HG03196 (cell line): ENCODE measurements around the gene KLF18.
"Not testable (repeated sequence)": the region's sequence is repeated elsewhere in the genome, so short reads cannot be mapped to it uniquely, and the experiment has no call there.

Source experiments
- ATAC-seq: cut with Tn5 transposase; IDR thresholded peaks from one replicate; pipeline ENCODE4 v1.9.1; 2021; ENCODE audit not compliant: unreplicated experiment

KLF18 gene

GRCh38 chr1:44141531-44141930 lies at the start of gene KLF18:
TSS of gene KLF18 (minus strand) at chr1:44141631. CDS start at chr1:44141631, 0 bp downstream.
- no peak for ATAC-seq

- ATAC-seq, result no peak
These were observed 33.2 kb upstream of the KLF18 start for GRCh38 chr1:44174630-44175029.

GRCh38 chr1:44170281-44170823 lies 28.9 kb upstream of the KLF18 start:
- no peak for ATAC-seq

GRCh38 chr1:44168520-44169098 lies 27.2 kb upstream of the KLF18 start:
- no peak for ATAC-seq

GRCh38 chr1:44161546-44161945 lies 20.1 kb upstream of the KLF18 start:
- ATAC-seq, result no peak

GRCh38 chr1:44158871-44159270 lies 17.4 kb upstream of the KLF18 start:
- no peak for ATAC-seq

GRCh38 chr1:44157903-44158302 lies 16.5 kb upstream of the KLF18 start:
- no peak for ATAC-seq

- no peak for ATAC-seq
These were observed 12.6 kb upstream of the KLF18 start for GRCh38 chr1:44154049-44154448.

GRCh38 chr1:44152692-44153091 lies 11.3 kb upstream of the KLF18 start:
- ATAC-seq, result no peak

GRCh38 chr1:44151808-44152207 lies 10.4 kb upstream of the KLF18 start:
- ATAC-seq, result no peak

GRCh38 chr1:44151332-44151731 lies 9.9 kb upstream of the KLF18 start:
- no peak for ATAC-seq

GRCh38 chr1:44147582-44147981 lies 6.2 kb upstream of the KLF18 start:
- ATAC-seq, result no peak

- no peak for ATAC-seq
These were observed 5.3 kb upstream of the KLF18 start for GRCh38 chr1:44146536-44147361.

- ATAC-seq, result no peak
These were observed 3.7 kb upstream of the KLF18 start for GRCh38 chr1:44144962-44145756.

- ATAC-seq, result not testable (repeated sequence)
These were observed 1.9 kb downstream of the KLF18 start for GRCh38 chr1:44139565-44139964.

GRCh38 chr1:44138239-44138638 lies 3.2 kb downstream of the KLF18 start:
- no peak for ATAC-seq

- ATAC-seq, result no peak
These were observed 5.5 kb downstream of the KLF18 start for GRCh38 chr1:44135886-44136285.

- ATAC-seq, result no peak
These were observed 7.1 kb downstream of the KLF18 start for GRCh38 chr1:44134071-44134920.

- ATAC-seq, result no peak
These were observed 10.0 kb downstream of the KLF18 start for GRCh38 chr1:44131411-44131810.

GRCh38 chr1:44129616-44130500 lies 11.6 kb downstream of the KLF18 start:
- no peak for ATAC-seq
